Measurements from ENCODE around the gene CAPN10.

CAPN10 gene

DNA sequence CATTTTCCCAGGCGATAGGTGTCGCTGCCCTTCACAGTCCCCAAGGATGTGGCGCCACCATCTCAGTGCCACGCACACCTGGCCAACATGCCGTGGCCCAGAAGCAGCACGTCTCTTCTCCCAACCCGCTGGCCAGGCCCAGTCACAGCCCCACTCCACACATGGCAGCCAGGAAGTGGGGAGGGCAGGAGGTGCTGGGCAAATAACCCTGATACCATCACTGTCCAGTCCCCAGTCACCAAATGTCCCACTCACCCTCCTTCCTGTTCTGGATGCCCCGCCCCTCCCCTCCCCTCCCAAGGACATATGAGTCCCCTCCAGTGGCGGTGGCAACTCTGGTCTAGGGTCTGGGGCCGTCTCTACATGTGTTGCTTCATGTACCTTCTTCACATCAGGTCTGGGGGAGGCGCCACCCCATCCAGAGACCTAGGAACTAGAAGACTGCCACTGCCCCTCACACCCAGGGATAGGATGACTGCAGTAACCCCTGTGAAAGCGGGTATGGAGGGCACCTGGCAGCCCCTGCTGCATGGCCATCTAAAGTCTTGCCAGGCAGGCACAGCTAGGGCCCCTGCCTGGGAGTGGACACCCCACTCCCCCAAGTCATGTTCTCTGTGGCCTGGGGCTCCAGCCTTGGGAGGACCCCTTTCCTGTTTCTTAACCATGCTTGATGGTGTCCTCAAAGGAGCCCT lies 7.3 kb upstream of the CAPN10 start:
- in situ Hi-C loops (cut with HindIII; ENCODE audit: low sequenced_read_pairs): no loop called here
- no peak overlapping the region for H3K4me3 ChIP-seq (ENCODE audit: low read depth, low read length)
- DNase-seq (ENCODE audit: low read depth): no peak
- TF ChIP-seq, protein P1, sequence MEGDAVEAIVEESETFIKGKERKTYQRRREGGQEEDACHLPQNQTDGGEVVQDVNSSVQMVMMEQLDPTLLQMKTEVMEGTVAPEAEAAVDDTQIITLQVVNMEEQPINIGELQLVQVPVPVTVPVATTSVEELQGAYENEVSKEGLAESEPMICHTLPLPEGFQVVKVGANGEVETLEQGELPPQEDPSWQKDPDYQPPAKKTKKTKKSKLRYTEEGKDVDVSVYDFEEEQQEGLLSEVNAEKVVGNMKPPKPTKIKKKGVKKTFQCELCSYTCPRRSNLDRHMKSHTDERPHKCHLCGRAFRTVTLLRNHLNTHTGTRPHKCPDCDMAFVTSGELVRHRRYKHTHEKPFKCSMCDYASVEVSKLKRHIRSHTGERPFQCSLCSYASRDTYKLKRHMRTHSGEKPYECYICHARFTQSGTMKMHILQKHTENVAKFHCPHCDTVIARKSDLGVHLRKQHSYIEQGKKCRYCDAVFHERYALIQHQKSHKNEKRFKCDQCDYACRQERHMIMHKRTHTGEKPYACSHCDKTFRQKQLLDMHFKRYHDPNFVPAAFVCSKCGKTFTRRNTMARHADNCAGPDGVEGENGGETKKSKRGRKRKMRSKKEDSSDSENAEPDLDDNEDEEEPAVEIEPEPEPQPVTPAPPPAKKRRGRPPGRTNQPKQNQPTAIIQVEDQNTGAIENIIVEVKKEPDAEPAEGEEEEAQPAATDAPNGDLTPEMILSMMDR (IDR thresholded peaks at IDR 0.05; ENCODE audit: low read depth, low read length, missing control alignments): no peak

GRCh38 chr2:240579771-240580614 lies 6.5 kb upstream of the CAPN10 start:
- DNase-seq (ENCODE audit: low read depth): no peak
- in situ Hi-C loops (cut with HindIII; ENCODE audit: low sequenced_read_pairs): no loop called here

GRCh38 chr2:240581811-240582210 lies 4.7 kb upstream of the CAPN10 start:
- no peak overlapping the region for H3K4me3 ChIP-seq (ENCODE audit: low read depth, low read length)
- TF ChIP-seq, protein P1 (IDR thresholded peaks at IDR 0.05; ENCODE audit: low read depth, low read length, missing control alignments): no peak
- in situ Hi-C loops (cut with HindIII; ENCODE audit: low sequenced_read_pairs): no loop called here
- no peak for DNase-seq (ENCODE audit: low read depth)

More at GRCh38 chr2:240579771-240580614, 6.5 kb upstream of the CAPN10 start:
- TF ChIP-seq, protein P1 (IDR thresholded peaks at IDR 0.05; ENCODE audit: low read depth, low read length, missing control alignments): no peak
- H3K4me3 ChIP-seq (ENCODE audit: low read depth, low read length): no peak overlapping the region

GRCh38 chr2:240582781-240583180 lies 3.8 kb upstream of the CAPN10 start:
- H3K4me3 ChIP-seq (ENCODE audit: low read depth, low read length): no peak overlapping the region
- DNase-seq (ENCODE audit: low read depth): no peak
- in situ Hi-C loops (cut with HindIII; ENCODE audit: low sequenced_read_pairs): no loop called here
- TF ChIP-seq, protein P1 (IDR thresholded peaks at IDR 0.05; ENCODE audit: low read depth, low read length, missing control alignments): no peak

GRCh38 chr2:240583774-240584173 lies 2.8 kb upstream of the CAPN10 start:
- H3K4me3 ChIP-seq (ENCODE audit: low read depth, low read length): no peak overlapping the region
- DNase-seq (ENCODE audit: low read depth): no peak
- TF ChIP-seq, protein P1 (IDR thresholded peaks at IDR 0.05; ENCODE audit: low read depth, low read length, missing control alignments): no peak
- in situ Hi-C loops (cut with HindIII; ENCODE audit: low sequenced_read_pairs): no loop called here

- TF ChIP-seq, protein P1 (IDR thresholded peaks at IDR 0.05; ENCODE audit: low read depth, low read length, missing control alignments): no peak
- DNase-seq (ENCODE audit: low read depth): no peak
- H3K4me3 ChIP-seq (ENCODE audit: low read depth, low read length): no peak overlapping the region
- in situ Hi-C loops (cut with HindIII; ENCODE audit: low sequenced_read_pairs): no loop called here
These were observed 2.0 kb upstream of the CAPN10 start for GRCh38 chr2:240584486-240585031.

All from astrocyte of the cerebellum (primary cell).